ENCODE measurements around the gene PADI2.

PADI2 gene

GRCh38 chr1:17068789-17069188 is 50.5 kb downstream of the PADI2 start:
- no CpG with 5 or more reads among the region's 12 CpGs for WGBS, 2 donors (ENCODE audit: extremely low coverage in 2 of 2, insufficient read length in 2 of 2, insufficient replicate concordance in 1 of 2)
- Histone ChIP-seq H3K4me3 (ENCODE audit: low read length in 2 of 2) (no peak overlapping the region), H3K4me1 (ENCODE audit: control insufficient read depth in 2 of 2, insufficient read depth in 1 of 2, low read depth in 1 of 2, low read length in 2 of 2) (no peaks in the 10 kb centered on the region), H3K27ac (replicated peaks; ENCODE audit: low read length) (no peak overlapping the region), H2BK120ac (ENCODE audit: low read depth, low read length) (no peak overlapping the region), H4K91ac (ENCODE audit: low read depth, low read length, poor library complexity) (no peak overlapping the region), H4K8ac (ENCODE audit: low read depth, low read length) (no peak overlapping the region), H2BK12ac (ENCODE audit: low read length) (no peak overlapping the region), H3K4ac (ENCODE audit: low read length) (no peak overlapping the region), H3K79me1 (ENCODE audit: low read depth, low read length) (no peaks in the 10 kb centered on the region), H3K14ac (ENCODE audit: low read length) (no peak overlapping the region), H2AK5ac (ENCODE audit: low read depth, low read length) (no peak overlapping the region), H3K27me3 (ENCODE audit: control insufficient read depth in 3 of 3, insufficient read depth in 3 of 3, low read depth in 1 of 3, low read length in 3 of 3) (peaks cover 0 to 15% (median 0%) of the 10 kb centered on the region in 3 experiments), H2AFZ (ENCODE audit: low read length) (no peak overlapping the region), H3K18ac (ENCODE audit: low read length) (no peak overlapping the region), H3K4me2 (ENCODE audit: insufficient read depth, low read length, poor library complexity, severe bottlenecking) (no peak overlapping the region), H3K9ac (ENCODE audit: low read depth, low read length, poor library complexity) (no peak overlapping the region), H3K23ac (ENCODE audit: low read depth, low read length, poor library complexity) (no peak overlapping the region), H3K9me3 (replicated peaks in 1 of 2; ENCODE audit: control insufficient read depth in 2 of 2, insufficient read depth in 1 of 2, low read depth in 1 of 2, low read length in 2 of 2) (no peaks in the 10 kb centered on the region), H3K36me3 (replicated peaks in 1 of 2; ENCODE audit: control insufficient read depth in 2 of 2, insufficient read depth in 2 of 2, low read length in 2 of 2) (no peaks in the 10 kb centered on the region), H2BK5ac (ENCODE audit: low read length) (no peak overlapping the region), H2BK15ac (ENCODE audit: low read length) (no peak overlapping the region)
- DNase-seq (ENCODE audit: low spot score): no peak

DNA sequence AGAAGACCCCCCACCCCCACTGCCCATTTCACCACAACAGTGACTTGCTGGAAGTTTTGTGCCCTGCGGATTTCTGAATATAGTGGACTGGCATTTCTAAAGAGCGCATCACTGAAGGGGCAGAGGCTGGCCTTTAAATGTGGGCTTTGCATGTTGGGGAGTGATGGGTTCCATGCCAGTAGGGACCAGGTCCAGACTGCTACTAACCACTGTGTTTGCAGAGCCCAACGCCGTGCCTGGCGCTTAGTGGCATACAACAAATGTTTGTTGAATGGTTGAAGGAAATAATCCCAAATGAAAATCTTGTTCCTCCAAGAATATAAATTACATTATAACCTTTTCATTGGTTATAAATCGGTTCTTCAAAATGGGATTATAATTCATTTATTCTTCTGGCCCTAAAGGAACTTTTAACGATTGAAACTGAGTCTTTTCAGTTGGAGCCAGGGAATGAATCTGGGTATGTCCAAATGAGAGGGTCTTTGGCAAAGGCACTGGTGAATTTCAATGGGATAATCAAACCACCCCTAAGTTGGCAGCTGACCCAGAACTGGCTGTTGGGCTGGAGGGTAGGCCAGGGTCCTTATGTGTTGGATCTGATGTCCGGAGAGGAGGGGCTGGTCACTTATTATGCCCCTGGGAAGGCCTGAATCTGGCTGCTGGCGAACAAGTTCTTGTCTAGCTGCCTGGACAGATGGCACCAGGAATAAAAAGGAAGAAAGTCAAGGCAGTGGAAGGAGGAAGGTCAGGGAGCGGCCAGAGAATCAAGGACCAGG is 51.6 kb downstream of the PADI2 start:
- no peak for DNase-seq (ENCODE audit: low spot score)
- no peak overlapping the region for H2BK5ac ChIP-seq (ENCODE audit: low read length)
- no peak overlapping the region for H3K4me2 ChIP-seq (ENCODE audit: insufficient read depth, low read length, poor library complexity, severe bottlenecking)
- H2BK120ac ChIP-seq (ENCODE audit: low read depth, low read length): no peak overlapping the region
- no peak overlapping the region for H3K4ac ChIP-seq (ENCODE audit: low read length)
- no peak overlapping the region for H4K91ac ChIP-seq (ENCODE audit: low read depth, low read length, poor library complexity)
- no peak overlapping the region for H3K18ac ChIP-seq (ENCODE audit: low read length)
- no peaks in the 10 kb centered on the region for H3K9me3 ChIP-seq (replicated peaks in 1 of 2; ENCODE audit: control insufficient read depth in 2 of 2, insufficient read depth in 1 of 2, low read depth in 1 of 2, low read length in 2 of 2)
- no peak overlapping the region for H2AFZ ChIP-seq (ENCODE audit: low read length)
- no peak overlapping the region for H3K9ac ChIP-seq (ENCODE audit: low read depth, low read length, poor library complexity)
- no peak overlapping the region for H3K4me3 ChIP-seq (ENCODE audit: low read length in 2 of 2)
- H3K79me1 ChIP-seq (ENCODE audit: low read depth, low read length): no peaks in the 10 kb centered on the region
- no peak overlapping the region for H2BK15ac ChIP-seq (ENCODE audit: low read length)
- no peak overlapping the region for H2BK12ac ChIP-seq (ENCODE audit: low read length)
- H3K27me3 ChIP-seq (ENCODE audit: control insufficient read depth in 3 of 3, insufficient read depth in 3 of 3, low read depth in 1 of 3, low read length in 3 of 3): peaks cover 0 to 15% (median 0%) of the 10 kb centered on the region in 3 experiments
- H3K23ac ChIP-seq (ENCODE audit: low read depth, low read length, poor library complexity): peak overlapping the region; percentile 45
- H3K36me3 ChIP-seq (replicated peaks in 1 of 2; ENCODE audit: control insufficient read depth in 2 of 2, insufficient read depth in 2 of 2, low read length in 2 of 2): no peaks in the 10 kb centered on the region
- no peak overlapping the region for H3K14ac ChIP-seq (ENCODE audit: low read length)
- H2AK5ac ChIP-seq (ENCODE audit: low read depth, low read length): no peak overlapping the region
- H3K27ac ChIP-seq (replicated peaks; ENCODE audit: low read length): no peak overlapping the region
- H3K4me1 ChIP-seq (ENCODE audit: control insufficient read depth in 2 of 2, insufficient read depth in 1 of 2, low read depth in 1 of 2, low read length in 2 of 2): peaks cover 0 to 2% of the 10 kb centered on the region in 2 donors
- no peak overlapping the region for H4K8ac ChIP-seq (ENCODE audit: low read depth, low read length)
- WGBS, 2 donors (ENCODE audit: extremely low coverage in 2 of 2, insufficient read length in 2 of 2, insufficient replicate concordance in 1 of 2): no CpG with 5 or more reads among the region's 10 CpGs

- Histone ChIP-seq H4K91ac (ENCODE audit: low read depth, low read length, poor library complexity) (no peak overlapping the region), H2BK5ac (ENCODE audit: low read length) (no peak overlapping the region), H3K79me1 (ENCODE audit: low read depth, low read length) (no peaks in the 10 kb centered on the region), H3K36me3 (replicated peaks in 1 of 2; ENCODE audit: control insufficient read depth in 2 of 2, insufficient read depth in 2 of 2, low read length in 2 of 2) (no peaks in the 10 kb centered on the region), H3K14ac (ENCODE audit: low read length) (no peak overlapping the region), H3K4ac (ENCODE audit: low read length) (no peak overlapping the region), H3K4me3 (ENCODE audit: low read length in 2 of 2) (no peak overlapping the region), H4K8ac (ENCODE audit: low read depth, low read length) (no peak overlapping the region), H3K9ac (ENCODE audit: low read depth, low read length, poor library complexity) (no peak overlapping the region), H3K4me2 (ENCODE audit: insufficient read depth, low read length, poor library complexity, severe bottlenecking) (no peak overlapping the region), H3K27ac (replicated peaks; ENCODE audit: low read length) (no peak overlapping the region), H3K9me3 (replicated peaks in 1 of 2; ENCODE audit: control insufficient read depth in 2 of 2, insufficient read depth in 1 of 2, low read depth in 1 of 2, low read length in 2 of 2) (no peaks in the 10 kb centered on the region), H2BK12ac (ENCODE audit: low read length) (no peak overlapping the region), H2AFZ (ENCODE audit: low read length) (no peak overlapping the region), H2AK5ac (ENCODE audit: low read depth, low read length) (no peak overlapping the region), H3K18ac (ENCODE audit: low read length) (no peak overlapping the region), H3K23ac (ENCODE audit: low read depth, low read length, poor library complexity) (no peak overlapping the region), H2BK15ac (ENCODE audit: low read length) (no peak overlapping the region), H2BK120ac (ENCODE audit: low read depth, low read length) (no peak overlapping the region), H3K27me3 (ENCODE audit: control insufficient read depth in 3 of 3, insufficient read depth in 3 of 3, low read depth in 1 of 3, low read length in 3 of 3) (peaks cover 0 to 15% (median 0%) of the 10 kb centered on the region in 3 experiments), H3K4me1 (ENCODE audit: control insufficient read depth in 2 of 2, insufficient read depth in 1 of 2, low read depth in 1 of 2, low read length in 2 of 2) (peaks cover 0 to 2% of the 10 kb centered on the region in 2 donors)
- no CpG with 5 or more reads among the region's 3 CpGs for WGBS, 2 donors (ENCODE audit: extremely low coverage in 2 of 2, insufficient read length in 2 of 2, insufficient replicate concordance in 1 of 2)
- DNase-seq (ENCODE audit: low spot score): no peak
These were observed 52.2 kb downstream of the PADI2 start for GRCh38 chr1:17067069-17067426.

DNA sequence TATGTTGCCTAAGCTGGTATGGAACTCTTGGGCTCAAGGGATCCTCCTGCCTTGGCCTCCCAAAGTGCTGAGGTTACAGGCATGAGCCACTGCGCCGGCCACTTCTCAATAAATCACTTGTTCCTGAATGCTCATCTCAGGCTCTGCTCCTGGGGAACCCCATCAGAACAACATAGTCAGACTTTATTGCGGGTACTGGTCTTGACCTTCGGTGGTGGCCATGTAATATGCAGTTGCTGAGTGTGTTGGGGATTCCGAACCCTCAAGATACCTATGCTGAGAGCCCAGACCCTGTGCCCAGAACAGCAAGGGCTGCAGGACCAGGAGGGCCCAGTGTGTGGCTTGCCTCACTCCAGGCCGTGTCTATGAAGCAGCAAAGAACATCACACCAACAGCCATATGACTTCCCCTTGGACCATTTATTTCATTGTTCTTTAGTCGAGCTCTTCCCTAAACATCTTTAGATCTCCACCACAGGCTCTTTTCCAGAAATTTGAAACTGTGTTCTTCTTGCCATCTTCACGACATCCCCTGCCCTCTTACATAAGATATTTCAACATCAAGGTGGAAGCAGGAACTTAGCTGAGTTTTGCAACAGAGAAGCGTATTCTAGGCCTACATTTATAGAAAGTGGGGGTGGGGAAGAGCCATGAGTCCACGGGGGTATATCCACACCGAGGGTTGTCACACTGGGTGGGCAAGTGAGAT is 52.7 kb downstream of the PADI2 start:
- H3K27me3 ChIP-seq (ENCODE audit: control insufficient read depth in 3 of 3, insufficient read depth in 3 of 3, low read depth in 1 of 3, low read length in 3 of 3): peaks cover 0 to 13% (median 0%) of the 10 kb centered on the region in 3 experiments
- H3K14ac ChIP-seq (ENCODE audit: low read length): no peak overlapping the region
- H3K4me3 ChIP-seq (ENCODE audit: low read length in 2 of 2): no peak overlapping the region
- H4K91ac ChIP-seq (ENCODE audit: low read depth, low read length, poor library complexity): no peak overlapping the region
- H2BK15ac ChIP-seq (ENCODE audit: low read length): no peak overlapping the region
- no peak overlapping the region for H4K8ac ChIP-seq (ENCODE audit: low read depth, low read length)
- no peak overlapping the region for H2BK5ac ChIP-seq (ENCODE audit: low read length)
- H2BK12ac ChIP-seq (ENCODE audit: low read length): no peak overlapping the region
- H2AFZ ChIP-seq (ENCODE audit: low read length): no peak overlapping the region
- H3K9me3 ChIP-seq (replicated peaks in 1 of 2; ENCODE audit: control insufficient read depth in 2 of 2, insufficient read depth in 1 of 2, low read depth in 1 of 2, low read length in 2 of 2): no peaks in the 10 kb centered on the region
- no peaks in the 10 kb centered on the region for H3K79me1 ChIP-seq (ENCODE audit: low read depth, low read length)
- H3K36me3 ChIP-seq (replicated peaks in 1 of 2; ENCODE audit: control insufficient read depth in 2 of 2, insufficient read depth in 2 of 2, low read length in 2 of 2): no peaks in the 10 kb centered on the region
- H3K23ac ChIP-seq (ENCODE audit: low read depth, low read length, poor library complexity): no peak overlapping the region
- H3K4ac ChIP-seq (ENCODE audit: low read length): no peak overlapping the region
- H2BK120ac ChIP-seq (ENCODE audit: low read depth, low read length): no peak overlapping the region
- no peak overlapping the region for H2AK5ac ChIP-seq (ENCODE audit: low read depth, low read length)
- no peak for DNase-seq (ENCODE audit: low spot score)
- no CpG with 5 or more reads among the region's 11 CpGs for whole genome bisulfite sequencing, 2 donors (ENCODE audit: extremely low coverage in 2 of 2, insufficient read length in 2 of 2, insufficient replicate concordance in 1 of 2)
- H3K4me2 ChIP-seq (ENCODE audit: insufficient read depth, low read length, poor library complexity, severe bottlenecking): no peak overlapping the region
- no peak overlapping the region for H3K27ac ChIP-seq (replicated peaks; ENCODE audit: low read length)
- H3K18ac ChIP-seq (ENCODE audit: low read length): no peak overlapping the region
- no peak overlapping the region for H3K9ac ChIP-seq (ENCODE audit: low read depth, low read length, poor library complexity)
- peaks cover 2 to 4% of the 10 kb centered on the region in 2 donors for H3K4me1 ChIP-seq (ENCODE audit: control insufficient read depth in 2 of 2, insufficient read depth in 1 of 2, low read depth in 1 of 2, low read length in 2 of 2)
